ENCODE results near the gene ANOS1. TPM values are rescaled to one million over a fixed set of nuclear protein-coding genes. Genes with fewer than 3 reads are reported as not detected.
A peak's percentile ranks its signal among the peaks of the same experiment; 100 is the strongest.

Gene ANOS1
- polyA plus RNA-seq, 1 donor from 2014 or later = 0.72 TPM

- H3K27ac ChIP-seq (ENCODE audit: low read length) = no peak overlapping the region
- no peak overlapping the region for H2AFZ ChIP-seq (ENCODE audit: low read depth, low read length)
- H4K20me1 ChIP-seq (ENCODE audit: insufficient read depth) = no peaks in the 10 kb centered on the region
- no peaks in the 10 kb centered on the region for H3K27me3 ChIP-seq (ENCODE audit: insufficient read depth, low read depth, low read length)
- no peak overlapping the region for H3K4me3 ChIP-seq (ENCODE audit: low read length)
- H3K79me2 ChIP-seq (replicated peaks; ENCODE audit: insufficient read depth, low read length) = no peaks in the 10 kb centered on the region
- H3F3A ChIP-seq (ENCODE audit: insufficient read depth, low read length, poor library complexity, severe bottlenecking) = no peaks in the 10 kb centered on the region
- no peak overlapping the region for H3K4me2 ChIP-seq (ENCODE audit: low read length)
- H3K36me3 ChIP-seq (ENCODE audit: insufficient read depth, low read length) = no peaks in the 10 kb centered on the region
- no peak for TF ChIP-seq TAF1 (IDR thresholded peaks at IDR 0.05; ENCODE audit: low read depth)
- TF ChIP-seq EZH2 (IDR thresholded peaks at IDR 0.05; ENCODE audit: borderline replicate concordance, insufficient read depth, low read length, poor library complexity, severe bottlenecking) = no peak
- TF ChIP-seq RAD21 (conservative IDR thresholded peaks at IDR 0.05) = no peak
- TF ChIP-seq EP300 (conservative IDR thresholded peaks at IDR 0.05; ENCODE audit: poor library complexity, severe bottlenecking) = no peak
- TF ChIP-seq SMC3 (conservative IDR thresholded peaks at IDR 0.05; ENCODE audit: poor library complexity) = no peak
- TF ChIP-seq MXI1 (conservative IDR thresholded peaks at IDR 0.05; ENCODE audit: poor library complexity, severe bottlenecking) = no peak
- TF ChIP-seq, protein P1, sequence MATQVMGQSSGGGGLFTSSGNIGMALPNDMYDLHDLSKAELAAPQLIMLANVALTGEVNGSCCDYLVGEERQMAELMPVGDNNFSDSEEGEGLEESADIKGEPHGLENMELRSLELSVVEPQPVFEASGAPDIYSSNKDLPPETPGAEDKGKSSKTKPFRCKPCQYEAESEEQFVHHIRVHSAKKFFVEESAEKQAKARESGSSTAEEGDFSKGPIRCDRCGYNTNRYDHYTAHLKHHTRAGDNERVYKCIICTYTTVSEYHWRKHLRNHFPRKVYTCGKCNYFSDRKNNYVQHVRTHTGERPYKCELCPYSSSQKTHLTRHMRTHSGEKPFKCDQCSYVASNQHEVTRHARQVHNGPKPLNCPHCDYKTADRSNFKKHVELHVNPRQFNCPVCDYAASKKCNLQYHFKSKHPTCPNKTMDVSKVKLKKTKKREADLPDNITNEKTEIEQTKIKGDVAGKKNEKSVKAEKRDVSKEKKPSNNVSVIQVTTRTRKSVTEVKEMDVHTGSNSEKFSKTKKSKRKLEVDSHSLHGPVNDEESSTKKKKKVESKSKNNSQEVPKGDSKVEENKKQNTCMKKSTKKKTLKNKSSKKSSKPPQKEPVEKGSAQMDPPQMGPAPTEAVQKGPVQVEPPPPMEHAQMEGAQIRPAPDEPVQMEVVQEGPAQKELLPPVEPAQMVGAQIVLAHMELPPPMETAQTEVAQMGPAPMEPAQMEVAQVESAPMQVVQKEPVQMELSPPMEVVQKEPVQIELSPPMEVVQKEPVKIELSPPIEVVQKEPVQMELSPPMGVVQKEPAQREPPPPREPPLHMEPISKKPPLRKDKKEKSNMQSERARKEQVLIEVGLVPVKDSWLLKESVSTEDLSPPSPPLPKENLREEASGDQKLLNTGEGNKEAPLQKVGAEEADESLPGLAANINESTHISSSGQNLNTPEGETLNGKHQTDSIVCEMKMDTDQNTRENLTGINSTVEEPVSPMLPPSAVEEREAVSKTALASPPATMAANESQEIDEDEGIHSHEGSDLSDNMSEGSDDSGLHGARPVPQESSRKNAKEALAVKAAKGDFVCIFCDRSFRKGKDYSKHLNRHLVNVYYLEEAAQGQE (IDR thresholded peaks at IDR 0.05; ENCODE audit: borderline replicate concordance) = no peak
- no peak for TF ChIP-seq POLR2AphosphoS5 (IDR thresholded peaks at IDR 0.05)
- no peak for TF ChIP-seq CTCF (IDR thresholded peaks at IDR 0.05; ENCODE audit: poor library complexity, severe bottlenecking)
- no peaks in the 10 kb centered on the region for H3K9me3 ChIP-seq (ENCODE audit: low read length)
- H3K9ac ChIP-seq (ENCODE audit: low read length) = no peak overlapping the region
- no peaks in the 10 kb centered on the region for H3K9me2 ChIP-seq (ENCODE audit: insufficient read depth, low read length)
Measured at GRCh38 chrX:8749697-8750096, 17.8 kb upstream of the ANOS1 start.

GRCh38 chrX:8748855-8749254 is 16.9 kb upstream of the ANOS1 start:
- H3K79me2 ChIP-seq (replicated peaks; ENCODE audit: insufficient read depth, low read length) = no peaks in the 10 kb centered on the region
- H3K9me2 ChIP-seq (ENCODE audit: insufficient read depth, low read length) = no peaks in the 10 kb centered on the region
- H4K20me1 ChIP-seq (ENCODE audit: insufficient read depth) = no peaks in the 10 kb centered on the region
- no peaks in the 10 kb centered on the region for H3K9me3 ChIP-seq (ENCODE audit: low read length)
- TF ChIP-seq SMC3 (conservative IDR thresholded peaks at IDR 0.05; ENCODE audit: poor library complexity) (peak; percentile 58), TAF1 (IDR thresholded peaks at IDR 0.05; ENCODE audit: low read depth) (no peak), CTCF (IDR thresholded peaks at IDR 0.05; ENCODE audit: poor library complexity, severe bottlenecking) (peak; percentile 62), RAD21 (conservative IDR thresholded peaks at IDR 0.05) (peak; percentile 62), MXI1 (conservative IDR thresholded peaks at IDR 0.05; ENCODE audit: poor library complexity, severe bottlenecking) (no peak)
- TF ChIP-seq, protein P1 (IDR thresholded peaks at IDR 0.05; ENCODE audit: borderline replicate concordance) = no peak
- no peaks in the 10 kb centered on the region for H3K36me3 ChIP-seq (ENCODE audit: insufficient read depth, low read length)
- no peak overlapping the region for H3K9ac ChIP-seq (ENCODE audit: low read length)
- no peaks in the 10 kb centered on the region for H3K27me3 ChIP-seq (ENCODE audit: insufficient read depth, low read depth, low read length)
- H2AFZ ChIP-seq (ENCODE audit: low read depth, low read length) = no peak overlapping the region
- H3K27ac ChIP-seq (ENCODE audit: low read length) = no peak overlapping the region
- H3K4me3 ChIP-seq (ENCODE audit: low read length) = no peak overlapping the region
- H3K4me2 ChIP-seq (ENCODE audit: low read length) = no peak overlapping the region
- H3F3A ChIP-seq (ENCODE audit: insufficient read depth, low read length, poor library complexity, severe bottlenecking) = no peaks in the 10 kb centered on the region
